GM19467 (cell line): ENCODE measurements around the gene OTOA.
"Not testable (repeated sequence)": the region's sequence is repeated elsewhere in the genome, so short reads cannot be mapped to it uniquely, and the experiment has no call there.

Experiments
- ATAC-seq: cut with Tn5 transposase; IDR thresholded peaks from one replicate; pipeline ENCODE4 v1.9.1; 2021; ENCODE audit warnings: mild to moderate bottlenecking, moderate library complexity; ENCODE audit not compliant: unreplicated experiment

Gene OTOA

DNA sequence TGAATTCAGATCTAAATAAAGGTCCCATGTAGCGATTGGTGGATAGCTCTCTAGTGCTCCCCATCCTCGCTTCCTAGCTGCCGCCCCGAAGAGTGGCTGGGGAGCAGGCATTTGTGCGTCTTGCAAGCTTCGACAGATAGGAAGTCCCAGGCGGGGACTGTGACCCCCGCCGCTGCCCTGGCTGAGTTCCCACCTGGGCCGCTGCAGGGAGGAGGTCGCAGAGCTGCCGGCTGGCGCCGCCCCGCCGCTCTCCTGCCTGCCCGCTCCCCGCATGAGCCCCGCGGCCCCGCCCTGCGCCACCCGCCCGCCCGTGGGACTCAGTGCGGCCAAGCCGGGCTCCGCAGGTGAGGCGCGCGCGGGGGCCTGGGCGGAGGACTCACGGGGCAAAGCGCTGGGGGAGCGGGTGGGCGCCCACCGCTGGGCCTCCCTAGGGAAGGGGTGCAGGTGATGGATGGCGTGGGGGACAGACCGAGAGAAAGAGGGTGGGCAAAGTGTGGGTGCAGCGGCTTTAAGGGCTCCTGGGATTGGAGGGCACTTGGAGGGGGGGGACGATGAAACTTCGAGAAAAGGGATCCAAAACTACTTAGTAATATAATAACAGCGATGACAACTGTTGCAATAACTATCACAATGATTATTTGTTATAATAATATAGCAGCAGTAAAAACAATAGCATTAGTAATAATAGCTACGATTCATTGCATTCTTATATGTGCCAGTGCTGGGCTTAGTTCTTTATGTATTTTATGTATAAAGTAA, at the start of gene OTOA:
Gene OTOA (plus strand): TSS at position 80 of the 759 bp plus-strand sequence. CDS start 14,547 bp downstream, outside the sequence.
- ATAC-seq, result no peak

DNA sequence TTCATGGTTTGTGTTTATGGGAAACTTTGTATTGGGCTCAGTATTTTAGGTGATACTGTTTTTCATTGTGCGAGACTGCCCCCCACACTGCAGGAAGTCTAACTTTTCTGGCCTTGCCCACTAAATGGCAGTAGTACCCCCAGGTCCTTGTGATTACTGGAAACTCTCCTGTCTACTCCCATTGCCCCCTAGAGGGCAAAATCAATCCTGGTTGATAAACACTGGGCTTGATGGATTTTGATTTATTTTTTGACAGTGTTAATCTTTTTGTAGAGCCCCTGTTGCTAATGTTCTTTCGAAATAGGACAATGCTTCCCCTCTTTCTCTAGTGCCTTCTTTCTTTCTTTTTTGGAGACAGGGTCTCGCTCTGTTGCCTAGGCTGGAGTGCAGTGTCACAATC, 48.9 kb upstream of the OTOA start:
- no peak for ATAC-seq

DNA sequence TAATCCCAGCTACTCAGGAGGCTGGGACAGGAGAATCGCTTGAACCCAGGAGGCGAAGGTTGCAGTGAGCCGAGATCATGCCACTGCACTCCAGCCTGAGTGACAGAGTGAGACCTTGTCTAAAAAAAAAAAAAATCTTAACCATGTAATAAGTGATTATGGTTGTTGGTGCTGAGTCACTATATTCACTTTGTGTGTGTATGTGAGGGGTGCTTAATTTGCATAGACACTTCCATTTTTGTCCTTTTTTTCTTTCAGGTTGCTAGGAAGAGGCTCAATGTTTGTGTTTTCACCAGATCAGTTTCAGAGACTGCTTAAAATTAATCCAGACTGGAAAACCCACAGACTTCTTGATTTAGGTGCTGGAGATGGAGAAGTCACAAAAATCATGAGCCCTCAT, 46.2 kb upstream of the OTOA start:
- no peak for ATAC-seq

DNA sequence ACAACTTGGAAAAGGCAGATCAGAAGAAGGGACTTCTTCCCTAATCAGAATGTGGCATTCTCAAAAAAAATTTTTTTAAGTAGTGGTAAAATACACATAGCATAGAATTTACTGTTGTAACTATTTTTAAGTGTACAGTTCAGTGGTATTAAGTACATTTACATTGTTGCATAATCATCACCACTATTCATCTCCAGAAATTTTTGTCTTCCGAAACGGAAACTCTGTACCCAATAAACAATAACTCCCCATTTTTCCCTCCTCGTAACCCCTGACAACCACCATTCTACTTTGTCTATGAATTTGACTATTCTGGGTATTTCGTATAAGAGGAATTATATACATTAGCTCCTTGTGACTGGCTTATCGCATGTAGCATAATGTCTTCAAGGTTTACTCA, 45.5 kb upstream of the OTOA start:
- ATAC-seq, result no peak

DNA sequence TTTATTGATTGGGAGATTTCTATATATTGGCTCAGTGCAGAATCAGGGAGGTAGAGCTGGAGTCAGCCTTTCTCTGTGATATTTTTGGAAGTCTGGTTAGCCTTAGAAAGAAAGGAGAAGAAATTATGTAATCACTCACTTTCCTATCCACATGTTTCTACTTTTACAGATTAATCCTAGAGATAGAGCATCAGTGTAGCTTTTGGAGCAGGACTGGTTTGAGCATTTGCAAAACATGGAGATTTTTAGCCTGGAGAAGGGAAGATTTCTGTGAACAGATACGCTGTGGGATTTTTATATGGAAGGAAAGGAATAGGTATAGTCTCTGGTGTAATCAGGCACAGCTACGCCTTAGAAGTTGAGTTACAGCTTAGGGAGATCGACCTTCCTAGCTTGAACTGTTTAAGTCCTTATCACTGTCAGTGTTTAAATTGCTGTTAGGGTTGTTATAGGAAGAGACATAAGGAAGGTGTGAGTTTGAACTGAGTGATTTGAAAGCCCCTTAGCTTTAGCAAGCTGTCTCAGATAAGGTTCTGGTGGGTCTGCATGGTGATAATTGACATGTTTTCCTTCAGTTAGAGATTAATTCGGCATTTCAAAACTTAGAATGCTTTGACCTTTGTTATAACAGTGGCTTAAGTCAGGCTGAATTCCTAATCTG, 43.9 kb upstream of the OTOA start:
- no peak for ATAC-seq

DNA sequence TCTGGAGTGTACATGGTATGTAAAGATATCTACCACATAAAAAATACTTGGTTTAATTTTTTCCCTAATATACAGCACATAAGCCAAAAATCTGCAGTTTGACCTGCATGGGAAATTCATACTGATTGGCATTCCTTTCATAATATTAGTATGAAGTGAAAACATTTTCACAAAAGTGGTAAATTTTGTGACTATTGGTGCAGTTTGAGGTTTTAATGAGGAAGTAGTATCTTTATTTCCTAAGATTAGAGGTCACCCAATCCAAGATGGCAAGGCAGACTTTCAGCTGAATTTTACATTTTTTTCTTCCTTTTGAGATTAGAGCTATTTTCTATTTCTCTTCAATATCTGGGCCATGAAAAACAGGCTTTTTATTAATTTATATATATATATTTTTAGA, 43.2 kb upstream of the OTOA start:
- no peak for ATAC-seq

DNA sequence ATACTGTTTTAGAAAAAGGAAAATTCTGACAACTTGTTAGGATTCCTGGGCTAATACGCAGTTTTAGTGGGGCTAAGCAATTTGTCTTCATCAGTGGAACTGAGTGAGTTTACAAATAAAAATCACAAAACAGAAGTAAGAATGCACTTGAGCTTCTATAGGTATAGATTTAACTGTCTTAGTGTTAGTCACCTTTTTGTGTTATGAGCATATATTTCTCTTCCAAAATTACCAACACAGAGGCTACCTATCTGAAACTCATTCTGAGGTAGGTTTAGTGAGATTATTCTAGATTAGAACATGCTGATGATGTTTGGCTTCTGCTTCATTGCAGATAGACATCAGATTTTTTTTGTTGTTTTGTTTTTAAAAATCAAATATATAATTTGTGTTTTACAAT, 41.2 kb upstream of the OTOA start:
- ATAC-seq, result no peak

DNA sequence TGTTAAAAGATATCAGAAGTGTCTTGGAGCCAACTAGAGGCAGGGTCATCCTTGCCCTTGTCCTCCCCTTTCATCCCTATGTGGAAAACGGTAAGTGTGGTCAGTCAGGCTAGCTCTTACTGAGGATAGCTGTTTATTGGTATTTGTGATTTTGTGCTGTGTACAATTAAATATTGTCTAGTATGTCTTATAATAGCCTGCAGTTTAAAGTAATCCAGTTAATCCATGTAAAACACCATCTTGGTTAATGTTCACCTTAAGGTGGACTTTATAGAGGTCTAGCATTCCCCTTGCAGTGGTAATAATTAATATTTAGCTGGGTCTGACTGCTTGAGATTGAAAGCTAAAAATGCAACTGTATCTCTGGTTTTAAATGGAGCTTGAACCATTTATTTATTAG, 38.7 kb upstream of the OTOA start:
- ATAC-seq, result no peak

DNA sequence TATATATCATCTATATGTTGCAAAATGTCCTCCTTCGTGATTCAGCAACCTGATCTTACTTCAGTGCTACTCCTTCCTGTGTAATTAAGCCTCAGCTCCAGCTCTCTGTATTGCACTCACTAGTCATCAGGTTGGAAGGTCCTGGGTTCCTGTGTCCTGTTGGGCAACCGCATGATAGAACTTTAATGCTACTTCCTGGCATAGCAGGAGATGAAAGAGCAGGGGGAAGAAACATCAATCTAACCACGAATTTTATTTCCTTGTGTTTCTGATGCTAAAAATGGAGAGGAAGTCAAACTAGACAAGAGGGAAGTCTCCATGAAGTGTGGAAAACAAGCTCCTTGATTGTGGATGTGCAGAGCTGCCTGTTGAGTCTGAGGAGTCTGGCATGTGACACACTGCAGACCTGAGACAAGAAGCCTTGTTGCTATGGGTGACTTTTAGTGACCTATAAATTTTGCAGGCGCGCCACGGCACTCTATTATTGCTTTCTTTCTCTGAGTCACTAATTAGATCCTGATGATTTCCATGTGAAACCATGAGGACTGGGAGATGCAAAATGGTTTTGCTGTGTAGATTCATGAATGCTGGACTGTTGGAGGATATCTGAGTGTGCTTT, 37.0 kb upstream of the OTOA start:
- ATAC-seq, result no peak

DNA sequence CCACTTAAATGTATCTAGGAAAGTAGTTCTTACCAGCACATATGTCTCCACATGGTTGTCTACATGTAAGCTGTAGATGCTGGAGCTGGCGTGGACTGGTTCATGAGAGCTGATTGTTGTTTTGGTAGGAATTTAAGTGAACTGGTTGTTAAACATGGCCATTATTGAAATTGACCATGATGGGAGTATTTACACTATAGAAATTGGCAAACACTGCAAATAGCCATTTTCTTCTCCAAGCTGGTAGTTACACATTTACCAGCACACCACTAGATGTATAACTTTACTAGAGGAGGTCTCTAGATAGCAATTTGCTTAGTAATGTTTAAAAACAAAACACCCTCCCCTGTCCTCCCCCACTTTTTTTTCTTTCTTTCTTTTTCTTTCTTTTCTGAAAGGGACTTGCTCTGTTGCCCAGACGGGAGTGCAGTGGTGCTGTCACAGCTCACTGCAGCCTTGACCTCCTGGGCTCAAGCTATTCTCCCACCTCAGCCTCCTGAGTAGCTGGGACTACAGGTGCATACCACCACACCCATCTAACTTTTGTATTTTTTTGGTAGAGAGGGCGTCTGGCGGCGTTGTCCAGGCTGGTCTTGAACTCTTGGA, 35.5 kb upstream of the OTOA start:
- ATAC-seq, result no peak

DNA sequence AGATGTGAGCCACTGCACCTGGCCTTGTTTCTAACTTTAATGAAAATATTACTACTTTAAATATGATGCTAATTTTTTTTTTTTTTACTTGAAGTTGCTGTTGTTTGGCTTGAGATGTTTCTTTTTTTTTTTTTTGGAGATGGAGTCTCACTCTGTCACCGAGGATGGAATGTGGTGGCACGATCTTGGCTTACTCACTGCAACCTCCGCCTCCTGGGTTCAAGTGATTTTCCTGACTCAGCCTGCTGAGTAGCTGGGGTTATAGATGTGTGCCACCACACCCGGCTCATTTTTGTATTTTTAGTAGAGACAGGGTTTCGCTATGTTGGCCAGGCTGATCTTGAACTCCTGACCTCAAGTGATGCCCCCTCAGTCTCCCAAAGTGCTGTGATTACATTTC, 35.0 kb upstream of the OTOA start:
- no peak for ATAC-seq

DNA sequence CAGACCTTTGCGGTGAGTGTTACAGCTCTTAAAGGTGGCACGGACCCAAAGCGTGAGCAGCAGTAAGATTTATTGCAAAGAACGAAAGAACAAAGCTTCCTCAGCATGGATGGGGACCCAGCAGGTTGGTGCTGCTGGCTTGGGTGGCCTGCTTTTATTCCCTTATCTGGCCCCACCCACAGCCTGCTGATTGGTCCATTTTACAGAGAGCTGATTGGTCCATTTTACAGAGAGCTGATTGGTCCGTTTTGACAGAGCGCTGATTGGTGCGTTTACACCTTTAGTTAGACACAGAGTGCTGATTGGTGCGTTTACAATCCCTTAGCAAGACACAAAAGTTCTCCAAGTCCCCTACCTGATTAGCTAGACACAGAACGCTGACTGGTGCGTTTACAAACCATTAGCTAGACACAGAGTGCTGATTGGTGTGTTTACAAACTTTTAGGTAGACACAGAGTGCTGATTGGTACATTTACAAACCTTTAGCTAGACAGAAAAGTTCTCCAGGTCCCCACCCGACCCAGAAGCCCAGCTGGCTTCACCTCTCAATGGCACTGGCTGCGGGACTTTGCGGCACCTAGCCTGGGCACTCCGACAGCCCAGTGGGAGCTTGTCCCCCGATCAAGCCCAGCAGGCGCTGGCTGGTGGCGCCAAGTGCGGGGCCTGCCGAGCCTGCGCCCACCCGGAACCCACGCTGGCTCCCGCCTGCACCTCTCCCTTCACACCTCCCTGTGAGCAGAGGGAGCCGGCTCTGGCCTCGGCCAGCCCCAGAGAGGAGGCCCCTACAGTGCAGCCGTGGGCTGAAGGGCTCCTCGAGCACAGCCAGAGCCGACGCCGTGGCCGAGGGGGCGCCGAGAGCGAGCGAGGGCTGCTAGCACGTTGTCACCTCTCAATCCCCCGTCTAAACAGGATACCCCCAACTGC, 33.9 kb upstream of the OTOA start:
- ATAC-seq, result not testable (repeated sequence)

DNA sequence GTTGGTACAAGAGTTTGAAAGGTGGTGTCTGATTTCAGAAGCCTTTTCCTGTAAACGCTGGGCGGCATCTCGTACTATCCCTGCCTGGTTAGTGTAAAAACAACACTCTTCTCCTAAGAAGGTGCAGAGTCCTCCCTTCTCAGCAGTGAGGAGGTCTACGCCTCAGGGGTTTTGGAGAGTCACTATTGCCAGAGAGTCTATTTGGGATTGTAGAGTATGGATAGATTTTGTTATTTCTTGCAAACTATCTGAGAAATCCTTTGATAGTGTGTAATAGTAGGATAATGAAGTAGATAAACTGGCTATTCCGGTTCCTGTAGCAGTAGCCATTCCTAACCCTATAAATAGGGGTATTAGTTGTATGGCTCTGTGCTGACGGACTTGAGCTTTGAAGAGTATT, 32.9 kb upstream of the OTOA start:
- not testable (repeated sequence) for ATAC-seq

DNA sequence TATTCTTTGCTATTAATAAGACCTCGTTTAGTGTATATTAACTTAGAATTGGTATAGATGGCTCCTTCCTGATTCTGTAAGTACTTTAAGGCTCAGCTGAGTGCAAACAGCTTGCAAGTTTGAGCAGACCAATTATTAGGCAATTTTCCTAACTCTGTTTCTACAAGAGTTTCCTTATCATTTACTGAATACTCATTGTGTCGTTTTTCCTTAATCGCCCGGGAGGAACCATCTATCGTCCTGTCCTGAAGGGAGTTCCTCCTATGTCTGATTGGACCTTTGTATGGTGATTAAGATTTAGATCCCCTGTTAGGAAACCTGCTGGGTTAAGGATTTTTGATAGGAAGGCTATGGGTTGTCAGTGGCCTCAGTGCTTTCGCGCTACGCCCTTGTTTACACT, 32.4 kb upstream of the OTOA start:
- not testable (repeated sequence) for ATAC-seq

DNA sequence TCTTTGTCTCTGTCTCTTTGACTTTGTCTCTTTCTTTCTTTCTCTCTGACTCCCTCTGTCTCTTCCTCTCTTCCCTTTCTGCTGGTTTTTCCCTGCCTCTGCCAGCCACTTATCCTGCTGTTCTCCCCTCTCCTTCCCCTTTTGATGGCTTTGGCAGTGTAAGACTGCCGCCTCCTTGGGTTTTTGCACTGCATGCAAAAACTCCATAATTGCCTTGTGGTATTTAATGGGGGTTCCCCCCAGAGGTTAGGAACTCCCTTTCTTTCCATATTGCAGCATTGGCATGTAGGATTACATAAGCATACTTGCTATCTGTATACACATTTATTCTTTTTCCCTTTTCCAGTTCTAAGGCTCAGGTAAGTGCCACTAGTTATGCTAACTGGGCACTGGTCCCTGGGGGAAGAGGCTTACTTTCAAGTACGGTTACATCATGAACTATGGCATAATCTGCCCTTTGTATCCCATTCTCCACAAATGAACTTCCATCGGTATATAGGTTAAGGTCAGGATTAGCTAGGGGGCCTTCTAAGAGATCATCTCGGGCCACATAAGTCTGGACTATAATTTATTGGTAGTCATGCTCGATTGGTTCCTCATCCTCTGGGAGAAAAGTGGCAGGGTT, 31.7 kb upstream of the OTOA start:
- ATAC-seq, result not testable (repeated sequence)

DNA sequence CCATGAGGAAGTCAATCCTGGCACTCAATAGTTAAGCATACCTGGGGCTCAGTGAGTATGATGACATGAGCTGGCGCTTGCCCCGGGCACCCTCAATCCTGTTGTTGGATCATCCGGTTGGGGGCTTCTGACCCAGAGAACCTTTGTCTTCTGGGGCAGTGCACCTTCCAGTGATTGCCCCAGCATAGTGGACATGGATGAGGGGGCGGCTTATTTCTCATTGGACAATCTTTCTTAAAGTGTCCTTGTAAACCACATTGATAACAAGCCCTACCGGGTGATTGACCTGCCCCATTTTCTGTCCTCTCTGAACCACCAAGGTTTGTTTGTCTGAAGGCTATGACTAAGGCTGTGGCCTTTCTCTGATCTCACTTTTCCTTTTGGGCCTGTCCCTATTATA, 29.6 kb upstream of the OTOA start:
- no peak for ATAC-seq

DNA sequence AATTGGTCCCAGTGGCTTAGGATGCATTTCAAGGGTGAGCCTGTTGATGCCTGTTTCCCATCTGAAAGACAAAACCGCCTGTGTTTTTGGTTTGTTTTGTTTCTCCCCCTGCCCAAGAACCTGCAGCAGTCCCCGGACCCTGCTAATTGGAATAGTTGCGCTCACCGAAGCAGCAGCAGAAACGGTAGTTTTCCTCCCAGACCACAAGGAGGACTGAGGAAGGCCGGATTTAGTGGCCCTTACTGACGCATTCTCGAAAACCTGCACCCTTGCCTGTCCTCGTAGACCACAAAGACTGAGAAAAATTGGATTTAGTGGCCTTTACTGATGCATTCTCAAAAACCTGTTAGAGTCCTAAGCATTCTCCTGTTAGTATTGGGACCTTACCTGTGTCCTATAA, 28.1 kb upstream of the OTOA start:
- ATAC-seq, result not testable (repeated sequence)

DNA sequence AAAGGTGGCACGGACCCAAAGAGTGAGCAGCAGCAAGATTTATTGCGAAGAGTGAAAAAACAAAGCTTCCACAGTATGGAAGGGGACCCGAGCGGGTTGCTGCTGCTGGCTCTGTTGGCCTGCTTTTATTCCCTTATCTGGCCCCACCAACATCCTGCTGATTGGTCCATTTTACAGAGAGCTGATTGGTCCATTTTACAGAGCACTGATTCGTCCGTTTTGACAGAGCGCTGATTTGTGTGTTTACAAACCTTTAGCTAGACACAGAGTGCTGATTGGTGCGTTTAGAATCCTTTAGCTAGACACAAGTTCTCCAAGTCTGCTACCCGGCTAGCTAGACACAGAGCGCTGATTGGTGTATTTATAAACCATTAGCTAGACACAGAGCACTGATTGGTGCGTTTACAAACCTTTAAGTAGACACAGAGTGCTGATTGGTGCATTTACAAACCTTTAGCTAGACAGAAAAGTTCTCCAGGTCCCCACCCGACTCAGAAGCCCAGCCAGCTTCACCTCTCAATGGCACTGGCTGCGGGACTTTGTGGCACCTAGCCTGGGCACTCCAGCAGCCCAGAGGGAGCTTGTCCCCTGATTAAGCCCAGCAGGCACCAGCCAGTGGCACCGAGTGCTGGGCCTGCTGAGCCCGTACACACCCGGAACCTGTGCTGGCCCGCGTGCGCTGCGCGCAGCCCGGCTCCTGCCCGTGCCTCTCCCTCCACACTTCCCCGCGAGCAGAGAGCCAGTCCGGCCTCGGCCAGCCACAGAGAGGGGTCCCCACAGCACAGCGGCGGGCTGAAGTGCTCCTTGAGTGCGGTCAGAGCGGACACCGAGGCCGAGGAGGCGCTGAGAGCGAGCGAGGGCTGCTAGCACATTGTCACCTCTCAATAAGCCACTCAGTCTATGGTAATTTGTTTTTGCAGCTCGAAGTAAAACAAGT, 26.5 kb upstream of the OTOA start:
- ATAC-seq, result no peak

DNA sequence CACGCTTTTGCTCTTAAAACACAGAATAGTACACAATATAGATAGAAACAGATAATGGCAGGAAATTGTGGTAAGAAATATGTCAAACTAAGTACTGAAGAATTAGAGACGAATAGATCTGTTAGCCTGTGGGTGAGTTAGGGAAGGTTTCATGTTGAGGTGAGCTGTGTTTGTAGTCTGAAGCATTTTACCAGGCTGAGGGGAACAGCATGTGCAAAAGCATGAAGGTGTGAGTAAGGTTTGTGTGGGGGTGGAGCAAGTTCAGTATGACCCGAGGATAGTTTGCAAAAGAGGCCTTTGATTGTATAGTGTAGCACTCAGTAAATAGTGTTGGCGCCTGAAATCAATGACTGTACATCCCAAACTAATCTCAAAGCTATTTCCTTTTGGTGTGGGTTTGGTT, 25.2 kb upstream of the OTOA start:
- ATAC-seq, result no peak
